Fibroblast of lung (primary cell): ENCODE data around the gene CARD16. TPM values are rescaled to one million over a fixed set of nuclear protein-coding genes. Genes with fewer than 3 reads are reported as not detected.

Experiments used
- DNase-seq, 2 donors: peaks; one replicate each; pipeline versions ENCODE4 v3.0.0 to v3.0.0-alpha.2; 2010; ENCODE audit warnings: low read depth in 2 of 2
- H2AFZ ChIP-seq: 2 replicates; pipeline ENCODE4 v1.5.1; 2012; ENCODE audit warnings: low read length, control low read depth, inconsistent platforms
- H3K27ac ChIP-seq: 2 replicates; pipeline ENCODE4 v1.5.1; 2011; ENCODE audit warnings: low read length, control low read depth; ENCODE audit not compliant: insufficient read depth
- H3K27me3 ChIP-seq: 2 replicates; pipeline ENCODE4 v1.5.1; 2011; ENCODE audit warnings: mild to moderate bottlenecking, low read length; ENCODE audit not compliant: control insufficient read depth, insufficient read depth
- H3K36me3 ChIP-seq: 2 replicates; pipeline ENCODE4 v1.5.1; 2011; ENCODE audit warnings: low read length; ENCODE audit not compliant: control insufficient read depth, insufficient read depth
- H3K4me1 ChIP-seq: 2 replicates; pipeline ENCODE4 v1.5.1; 2011; ENCODE audit warnings: low read length; ENCODE audit not compliant: control insufficient read depth, insufficient read depth; ENCODE audit errors: extremely low read depth
- H3K4me2 ChIP-seq: 2 replicates; pipeline ENCODE4 v1.5.1; 2011; ENCODE audit warnings: low read length, control low read depth; ENCODE audit not compliant: insufficient read depth; ENCODE audit errors: extremely low read depth
- H3K4me3 ChIP-seq, 4 experiments: fragments of 200-600 bp in 1 of 4; sonication (generic) in 1 of 4; replicated peaks in 1 of 4; 2 replicates each; pipeline ENCODE4 v1.5.1; 2011 to 2016; ENCODE audit warnings: low read length in 4 of 4, low read depth in 3 of 4, mild to moderate bottlenecking in 3 of 4, control low read depth in 2 of 4, inconsistent platforms in 1 of 4, mixed read lengths in 1 of 4; ENCODE audit not compliant: insufficient read depth in 1 of 4; ENCODE audit errors: control extremely low read depth in 1 of 4
- H3K79me2 ChIP-seq: 2 replicates; pipeline ENCODE4 v1.5.1; 2012; ENCODE audit warnings: mild to moderate bottlenecking, low read length, inconsistent platforms; ENCODE audit not compliant: control insufficient read depth, insufficient read depth
- H3K9ac ChIP-seq: 2 replicates; pipeline ENCODE4 v1.5.1; 2011; ENCODE audit warnings: mild to moderate bottlenecking, low read length, control low read depth; ENCODE audit not compliant: insufficient read depth
- H3K9me3 ChIP-seq: 2 replicates; pipeline ENCODE4 v1.5.1; 2012; ENCODE audit warnings: low read depth, low read length; ENCODE audit not compliant: control insufficient read depth, insufficient read depth
- H4K20me1 ChIP-seq: 2 replicates; pipeline ENCODE4 v1.5.1; 2011; ENCODE audit warnings: low read length; ENCODE audit not compliant: control insufficient read depth, insufficient read depth; ENCODE audit errors: extremely low read depth
- EZH2 ChIP-seq: IDR thresholded peaks from 2 replicates; pipeline ENCODE4 v1.5.1; 2012; ENCODE audit warnings: low read length, control low read depth, mild to moderate bottlenecking; ENCODE audit errors: missing control alignments
- polyA plus RNA-seq, 2 donors: library from polyadenylated mRNA; depleted of rRNA in 1 of 2; stranded (reverse) in 1 of 2; unstranded in 1 of 2; fragments of >200 nt; gene quantifications; 2 replicates each; pipeline ENCODE4 v1.2.1, GENCODE V29; 2011 to 2012; ENCODE audit warnings: missing spikeins in 1 of 2
- total RNA-seq: library from RNA; depleted of rRNA; stranded (reverse); fragments of >200 nt; gene quantifications from 2 replicates; pipeline ENCODE4 v1.2.1, GENCODE V29; 2014
- TF ChIP-seq, protein P1 (sequence below), 2 donors: IDR thresholded peaks in 1 of 2; conservative IDR thresholded peaks in 1 of 2; 1 replicate in 1 of 2; 2 replicates in 1 of 2; pipeline ENCODE4 v1.5.1; 2011 to 2012; ENCODE audit warnings: low read length in 2 of 2, control low read depth in 1 of 2, inconsistent platforms in 1 of 2, low read depth in 1 of 2, mild to moderate bottlenecking in 1 of 2

CARD16 gene
- total and polyA plus RNA-seq, 2 donors (not counting 1 experiment from before 2014, with no cell fraction given) = 114 to 143 TPM

DNA sequence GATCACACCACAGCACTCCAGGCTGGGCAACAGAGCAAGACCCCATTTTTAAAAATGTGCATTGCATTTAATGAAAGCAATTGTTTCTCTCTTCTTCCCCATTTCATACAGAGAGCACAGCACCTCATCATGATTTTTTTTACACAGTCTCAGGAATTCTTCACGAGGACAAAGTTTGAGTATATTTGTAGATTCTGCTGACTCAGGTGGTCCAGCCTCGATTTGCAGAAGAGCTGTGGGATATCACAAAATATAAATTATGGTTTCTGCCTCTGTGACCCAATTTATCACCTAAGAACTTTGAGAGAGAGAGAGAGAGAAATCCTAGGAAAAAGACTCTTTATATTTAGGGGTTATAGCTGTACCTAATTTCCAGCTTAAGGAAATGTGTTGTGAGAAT, 42.0 kb downstream of the CARD16 start:
- no peak overlapping the region for H3K4me2 ChIP-seq
- no peak overlapping the region for H2AFZ ChIP-seq
- H3K9me3 ChIP-seq = no peaks in the 10 kb centered on the region
- TF ChIP-seq EZH2 = no peak
- TF ChIP-seq, protein P1, sequence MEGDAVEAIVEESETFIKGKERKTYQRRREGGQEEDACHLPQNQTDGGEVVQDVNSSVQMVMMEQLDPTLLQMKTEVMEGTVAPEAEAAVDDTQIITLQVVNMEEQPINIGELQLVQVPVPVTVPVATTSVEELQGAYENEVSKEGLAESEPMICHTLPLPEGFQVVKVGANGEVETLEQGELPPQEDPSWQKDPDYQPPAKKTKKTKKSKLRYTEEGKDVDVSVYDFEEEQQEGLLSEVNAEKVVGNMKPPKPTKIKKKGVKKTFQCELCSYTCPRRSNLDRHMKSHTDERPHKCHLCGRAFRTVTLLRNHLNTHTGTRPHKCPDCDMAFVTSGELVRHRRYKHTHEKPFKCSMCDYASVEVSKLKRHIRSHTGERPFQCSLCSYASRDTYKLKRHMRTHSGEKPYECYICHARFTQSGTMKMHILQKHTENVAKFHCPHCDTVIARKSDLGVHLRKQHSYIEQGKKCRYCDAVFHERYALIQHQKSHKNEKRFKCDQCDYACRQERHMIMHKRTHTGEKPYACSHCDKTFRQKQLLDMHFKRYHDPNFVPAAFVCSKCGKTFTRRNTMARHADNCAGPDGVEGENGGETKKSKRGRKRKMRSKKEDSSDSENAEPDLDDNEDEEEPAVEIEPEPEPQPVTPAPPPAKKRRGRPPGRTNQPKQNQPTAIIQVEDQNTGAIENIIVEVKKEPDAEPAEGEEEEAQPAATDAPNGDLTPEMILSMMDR (conservative IDR thresholded peaks at IDR 0.05 in 1 of 2, IDR thresholded peaks at IDR 0.05 in 1 of 2; ENCODE audit: low read depth in 1 of 2, low read length in 2 of 2) = no peak
- H3K36me3 ChIP-seq = no peaks in the 10 kb centered on the region
- H3K27me3 ChIP-seq = no peaks in the 10 kb centered on the region
- no peak overlapping the region for H3K27ac ChIP-seq
- H4K20me1 ChIP-seq = no peaks in the 10 kb centered on the region
- H3K4me3 ChIP-seq = no peak overlapping the region
- H3K79me2 ChIP-seq = no peaks in the 10 kb centered on the region
- no peak overlapping the region for H3K9ac ChIP-seq
- DNase-seq = no peak
- no peaks in the 10 kb centered on the region for H3K4me1 ChIP-seq

DNA sequence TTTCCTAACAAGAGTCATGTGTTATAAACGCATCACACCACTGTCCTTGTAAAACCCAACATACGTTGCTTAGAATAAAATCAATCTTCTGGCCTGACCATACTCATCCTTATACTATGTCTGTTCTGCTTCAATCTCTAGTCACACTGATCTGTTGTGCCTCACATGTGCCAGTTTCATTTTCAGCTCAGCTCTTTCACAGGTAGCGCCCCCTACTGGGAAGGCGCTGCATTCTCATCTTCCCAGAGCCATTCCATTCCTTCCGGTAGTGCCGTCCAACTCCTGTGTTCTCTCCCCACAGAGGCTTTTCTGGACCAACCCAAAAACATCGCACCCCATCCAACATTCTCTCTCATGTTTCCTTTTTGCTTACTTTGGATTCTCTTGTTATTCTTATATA, 44.3 kb downstream of the CARD16 start:
- H3K79me2 ChIP-seq = no peaks in the 10 kb centered on the region
- no peaks in the 10 kb centered on the region for H4K20me1 ChIP-seq
- DNase-seq = no peak
- TF ChIP-seq, protein P1 (conservative IDR thresholded peaks at IDR 0.05 in 1 of 2, IDR thresholded peaks at IDR 0.05 in 1 of 2; ENCODE audit: low read depth in 1 of 2, low read length in 2 of 2) = peak; percentile 32 to 35
- TF ChIP-seq EZH2 = no peak
- no peak overlapping the region for H3K4me3 ChIP-seq
- no peak overlapping the region for H3K27ac ChIP-seq
- H3K9ac ChIP-seq = no peak overlapping the region
- no peaks in the 10 kb centered on the region for H3K4me1 ChIP-seq
- H3K9me3 ChIP-seq = no peaks in the 10 kb centered on the region
- no peaks in the 10 kb centered on the region for H3K27me3 ChIP-seq
- H2AFZ ChIP-seq = no peak overlapping the region
- H3K4me2 ChIP-seq = no peak overlapping the region
- no peaks in the 10 kb centered on the region for H3K36me3 ChIP-seq

DNA sequence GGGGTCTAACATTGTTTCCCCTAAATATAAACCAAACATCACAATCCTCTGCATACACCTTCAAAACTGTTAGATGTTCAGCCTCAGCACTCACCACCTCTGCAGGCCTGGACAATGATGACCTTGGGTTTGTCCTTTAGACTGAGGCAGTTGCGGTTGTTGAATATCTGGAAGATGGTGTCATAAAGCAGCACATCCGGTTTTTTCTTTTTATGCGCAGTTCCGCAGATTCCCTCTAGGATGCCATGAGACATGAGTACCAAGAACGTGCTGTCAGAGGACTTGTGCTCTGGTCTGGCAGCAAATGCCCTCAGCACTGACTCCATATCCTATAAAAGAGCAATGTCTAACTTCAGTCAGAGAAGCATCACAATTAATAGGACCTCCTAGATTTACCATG, 45.0 kb downstream of the CARD16 start:
- TF ChIP-seq EZH2 = no peak
- TF ChIP-seq, protein P1 (conservative IDR thresholded peaks at IDR 0.05 in 1 of 2, IDR thresholded peaks at IDR 0.05 in 1 of 2; ENCODE audit: low read depth in 1 of 2, low read length in 2 of 2) = peak in 1 of 2 donors; percentile 9
- Histone ChIP-seq H3K4me1 (no peaks in the 10 kb centered on the region), H3K9me3 (no peaks in the 10 kb centered on the region), H3K36me3 (no peaks in the 10 kb centered on the region), H3K4me2 (no peak overlapping the region), H3K27me3 (no peaks in the 10 kb centered on the region), H3K79me2 (no peaks in the 10 kb centered on the region), H4K20me1 (no peaks in the 10 kb centered on the region), H2AFZ (no peak overlapping the region), H3K4me3 (no peak overlapping the region), H3K27ac (no peak overlapping the region), H3K9ac (no peak overlapping the region)
- no peak for DNase-seq
